Mesenchymal stem cell (in vitro differentiated cells and primary cell): Measurements from ENCODE around the gene NECAB2. TPM values are rescaled to one million over a fixed set of nuclear protein-coding genes. Genes with fewer than 3 reads are reported as not detected.

Source experiments
- DNase-seq: peaks from one replicate; pipeline ENCODE4 v3.0.0-alpha.2; 2013
- H2AFZ ChIP-seq: one replicate; pipeline ENCODE4 v1.6.1; 2013; ENCODE audit warnings: low read depth, mild to moderate bottlenecking, control low read depth, inconsistent platforms, low read length, moderate library complexity
- H2AK5ac ChIP-seq: 2 replicates; pipeline ENCODE4 v1.6.1; 2013; ENCODE audit warnings: low read length, moderate library complexity, mild to moderate bottlenecking, inconsistent platforms; ENCODE audit not compliant: severe bottlenecking
- H2BK120ac ChIP-seq: one replicate; pipeline ENCODE4 v1.6.1; 2013; ENCODE audit warnings: low read depth, mild to moderate bottlenecking, inconsistent platforms, low read length, moderate library complexity
- H2BK12ac ChIP-seq, 2 experiments: one replicate each; pipeline ENCODE4 v1.6.1; 2013; ENCODE audit warnings: inconsistent platforms in 2 of 2, low read length in 2 of 2, mild to moderate bottlenecking in 2 of 2, moderate library complexity in 2 of 2, control low read depth in 1 of 2
- H2BK15ac ChIP-seq: one replicate; pipeline ENCODE4 v1.6.1; 2013; ENCODE audit warnings: mild to moderate bottlenecking, low read depth, inconsistent platforms; ENCODE audit not compliant: poor library complexity, severe bottlenecking
- H2BK5ac ChIP-seq: 2 replicates; pipeline ENCODE4 v1.6.1; 2013; ENCODE audit warnings: low read depth, mild to moderate bottlenecking, low read length, control low read depth, inconsistent platforms; ENCODE audit not compliant: poor library complexity, severe bottlenecking
- H3K14ac ChIP-seq, 2 experiments: one replicate each; pipeline ENCODE4 v1.6.1; 2013; ENCODE audit warnings: inconsistent platforms in 2 of 2, low read length in 2 of 2, control low read depth in 1 of 2, mild to moderate bottlenecking in 1 of 2, moderate library complexity in 1 of 2
- H3K18ac ChIP-seq, 2 experiments: one replicate each; pipeline ENCODE4 v1.6.1; 2013; ENCODE audit warnings: inconsistent platforms in 2 of 2, low read length in 2 of 2, control low read depth in 1 of 2, low read depth in 1 of 2, mild to moderate bottlenecking in 1 of 2
- H3K23ac ChIP-seq, 2 experiments: one replicate each; pipeline ENCODE4 v1.6.1; 2013; ENCODE audit warnings: inconsistent platforms in 2 of 2, low read length in 2 of 2, mild to moderate bottlenecking in 2 of 2, moderate library complexity in 2 of 2, control low read depth in 1 of 2
- H3K27ac ChIP-seq: 2 replicates; pipeline ENCODE4 v1.5.1; 2013; ENCODE audit warnings: mild to moderate bottlenecking, moderate library complexity, low read length, control low read depth, inconsistent platforms; ENCODE audit not compliant: poor library complexity, severe bottlenecking
- H3K27me3 ChIP-seq, 2 experiments: 2 replicates each; pipeline versions ENCODE4 v1.6.1 to v1.7.0; 2013; ENCODE audit warnings: low read length in 2 of 2, mild to moderate bottlenecking in 2 of 2, moderate library complexity in 2 of 2, control low read depth in 1 of 2, inconsistent platforms in 1 of 2; ENCODE audit not compliant: control insufficient read depth in 1 of 2, insufficient read depth in 1 of 2
- H3K36me3 ChIP-seq, 2 experiments: 2 replicates each; pipeline versions ENCODE4 v1.6.1 to v1.7.0; 2013; ENCODE audit warnings: low read length in 2 of 2, control low read depth in 1 of 2, inconsistent platforms in 1 of 2, low read depth in 1 of 2, mild to moderate bottlenecking in 1 of 2; ENCODE audit not compliant: insufficient read depth in 2 of 2, control insufficient read depth in 1 of 2
- H3K4ac ChIP-seq, 2 experiments: one replicate each; pipeline ENCODE4 v1.6.1; 2013; ENCODE audit warnings: inconsistent platforms in 2 of 2, low read length in 2 of 2, mild to moderate bottlenecking in 2 of 2, moderate library complexity in 2 of 2, control low read depth in 1 of 2, low read depth in 1 of 2
- H3K4me1 ChIP-seq: 2 replicates; pipeline ENCODE4 v1.6.1; 2013; ENCODE audit warnings: low read depth, low read length, control low read depth; ENCODE audit not compliant: control insufficient read depth, insufficient read depth
- H3K4me2 ChIP-seq: 2 replicates; pipeline ENCODE4 v1.6.1; 2013; ENCODE audit warnings: low read length, mild to moderate bottlenecking, inconsistent platforms; ENCODE audit not compliant: poor library complexity, severe bottlenecking
- H3K4me3 ChIP-seq, 2 experiments: 2 replicates each; pipeline versions ENCODE4 v1.5.1 to v1.7.0; 2013; ENCODE audit warnings: low read length in 2 of 2, mild to moderate bottlenecking in 2 of 2, control low read depth in 1 of 2, low read depth in 1 of 2; ENCODE audit not compliant: insufficient read depth in 1 of 2
- H3K79me1 ChIP-seq: replicated peaks from 2 replicates; pipeline ENCODE4 v1.6.1; 2013; ENCODE audit warnings: mild to moderate bottlenecking, control low read depth, low read length, inconsistent platforms; ENCODE audit not compliant: poor library complexity, severe bottlenecking
- H3K9ac ChIP-seq: 2 replicates; pipeline ENCODE4 v1.7.0; 2013; ENCODE audit warnings: mild to moderate bottlenecking, low read length, moderate library complexity
- H3K9me3 ChIP-seq: 2 replicates; pipeline ENCODE4 v1.7.0; 2013; ENCODE audit warnings: mild to moderate bottlenecking, low read length; ENCODE audit not compliant: control insufficient read depth
- H4K8ac ChIP-seq: one replicate; pipeline ENCODE4 v1.6.1; 2013; ENCODE audit warnings: inconsistent platforms, mild to moderate bottlenecking, low read length, moderate library complexity
- H4K91ac ChIP-seq: one replicate; pipeline ENCODE4 v1.6.1; 2013; ENCODE audit warnings: mild to moderate bottlenecking, low read length, inconsistent platforms
- WGBS: methylation state at CpG from one replicate; pipeline ENCODE4 v1.1.7; 2013; ENCODE audit warnings: mixed read lengths; 5-methylcytosine and 5-hydroxymethylcytosine counted together
- small RNA-seq: library from polyadenylated mRNA; stranded (forward); fragments of <200 nt; extraction: miRNeasy Mini kit (QIAGEN cat#:217004); gene quantifications from one replicate; pipeline ENCODE3, GENCODE V24; 2013; ENCODE audit warnings: low read depth

NECAB2 gene

DNA sequence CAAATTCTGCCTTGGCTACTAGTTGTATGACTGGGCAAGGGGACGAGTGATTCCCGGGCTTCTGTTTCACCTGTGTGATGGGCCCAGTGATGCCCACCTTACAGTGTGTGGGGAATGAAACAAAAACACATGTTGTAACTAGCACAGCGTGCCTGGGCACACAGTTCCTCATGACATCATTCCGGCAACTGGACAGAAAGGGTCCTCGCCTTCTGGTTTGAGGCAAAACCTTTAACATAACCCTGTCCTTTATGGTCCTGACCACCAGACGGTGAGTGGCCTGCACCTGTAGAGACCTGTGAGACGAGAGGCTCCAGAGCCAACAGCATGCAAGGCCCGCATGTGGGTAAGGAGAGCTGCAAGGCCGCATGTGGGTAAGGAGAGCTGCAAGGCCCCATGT is 82.3 kb downstream of the NECAB2 start:
- Histone ChIP-seq H2BK12ac (no peak overlapping the region), H3K18ac (no peak overlapping the region), H2BK15ac (no peak overlapping the region), H3K4ac (no peak overlapping the region), H4K8ac (no peak overlapping the region), H3K79me1 (peaks cover 9% of the 10 kb centered on the region), H3K27ac (no peak overlapping the region), H3K23ac (no peak overlapping the region), H3K4me3 (no peak overlapping the region), H3K9me3 (no peaks in the 10 kb centered on the region), H2AK5ac (no peak overlapping the region), H3K4me2 (no peak overlapping the region), H3K14ac (no peak overlapping the region), H2BK5ac (no peak overlapping the region), H2AFZ (no peak overlapping the region), H3K36me3 (peaks cover 68 to 69% of the 10 kb centered on the region in 2 experiments), H4K91ac (no peak overlapping the region), H2BK120ac (no peak overlapping the region), H3K27me3 (no peaks in the 10 kb centered on the region), H3K9ac (no peak overlapping the region), H3K4me1 (no peaks in the 10 kb centered on the region)
- WGBS: 89% methylated on average over 9 of the region's 9 CpGs
- DNase-seq: no peak

GRCh38 chr16:84052071-84052622 is 84.1 kb downstream of the NECAB2 start:
- Histone ChIP-seq H4K8ac (no peak overlapping the region), H2AFZ (no peak overlapping the region), H2BK12ac (no peak overlapping the region), H3K9me3 (no peaks in the 10 kb centered on the region), H3K27me3 (no peaks in the 10 kb centered on the region), H3K23ac (no peak overlapping the region), H2BK5ac (no peak overlapping the region), H2BK15ac (no peak overlapping the region), H3K79me1 (peaks cover 9% of the 10 kb centered on the region), H3K36me3 (peaks cover 80 to 84% of the 10 kb centered on the region in 2 experiments), H3K18ac (no peak overlapping the region), H3K27ac (no peak overlapping the region), H3K4me1 (no peaks in the 10 kb centered on the region), H3K14ac (no peak overlapping the region), H3K9ac (no peak overlapping the region), H2BK120ac (no peak overlapping the region), H4K91ac (no peak overlapping the region), H3K4me3 (no peak overlapping the region), H3K4ac (no peak overlapping the region), H3K4me2 (no peak overlapping the region), H2AK5ac (no peak overlapping the region)
- WGBS: 96% methylated on average over 27 of the region's 27 CpGs
- no peak for DNase-seq

Small RNAs within 50 kb of the gene (small RNA-seq; reads per million reads assigned to genes)
- not detected for gene RNA5SP432
